Muscle layer of colon (tissue), 2 donors: ENCODE data around the gene LYZL1.
"Not testable (repeated sequence)": the region's sequence is repeated elsewhere in the genome, so short reads cannot be mapped to it uniquely, and the experiment has no call there.

Experiments used
- H3K27ac ChIP-seq: one replicate; pipeline ENCODE4 v1.7.0; 2013; ENCODE audit warnings: low read depth, mild to moderate bottlenecking, low read length, moderate library complexity
- H3K27me3 ChIP-seq, 2 donors: one replicate each; pipeline ENCODE4 v1.7.0; 2013; ENCODE audit warnings: low read length in 2 of 2, mild to moderate bottlenecking in 2 of 2; ENCODE audit not compliant: insufficient read depth in 2 of 2, control insufficient read depth in 1 of 2
- H3K36me3 ChIP-seq: one replicate; pipeline ENCODE4 v1.7.0; 2013; ENCODE audit warnings: mild to moderate bottlenecking, low read length; ENCODE audit not compliant: insufficient read depth
- H3K4me1 ChIP-seq: one replicate; pipeline ENCODE4 v1.7.0; 2013; ENCODE audit warnings: mild to moderate bottlenecking, low read length; ENCODE audit not compliant: insufficient read depth
- H3K4me3 ChIP-seq, 2 donors: one replicate each; pipeline ENCODE4 v1.7.0; 2013; ENCODE audit warnings: low read length in 2 of 2, low read depth in 1 of 2, mild to moderate bottlenecking in 1 of 2, moderate library complexity in 1 of 2
- H3K9ac ChIP-seq: one replicate; pipeline ENCODE4 v1.7.0; 2013; ENCODE audit warnings: low read length
- H3K9me3 ChIP-seq: one replicate; pipeline ENCODE4 v1.7.0; 2013; ENCODE audit warnings: mild to moderate bottlenecking, low read length
- donor health status: abdominal sarcoma.
- donor health status: Adenocarcinoma of cecum.

Gene LYZL1

DNA sequence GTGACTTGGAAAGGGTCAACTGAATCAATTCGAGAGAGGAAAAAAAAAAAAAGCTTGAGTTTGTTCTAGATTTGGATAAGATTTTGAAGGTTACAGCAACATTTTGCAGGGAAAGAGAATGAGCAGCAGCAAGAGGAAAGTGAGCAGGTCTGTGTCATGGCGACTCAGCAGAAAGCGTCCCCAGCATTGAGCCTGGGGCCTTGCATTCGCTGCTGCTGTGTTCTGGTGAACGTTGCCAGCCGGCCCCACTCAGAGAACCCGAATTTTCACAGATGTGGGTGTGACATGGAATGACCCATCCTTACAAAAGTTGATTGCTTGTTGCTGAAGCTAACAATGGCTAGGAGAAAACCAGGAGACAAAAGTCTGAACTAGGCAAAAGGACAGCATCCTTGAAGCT, 21.6 kb downstream of the LYZL1 start:
- H3K9me3 ChIP-seq, H3K4me1 ChIP-seq, H3K27me3 ChIP-seq, H3K27ac ChIP-seq, H3K4me3 ChIP-seq, H3K36me3 ChIP-seq, H3K9ac ChIP-seq: not testable (repeated sequence)

DNA sequence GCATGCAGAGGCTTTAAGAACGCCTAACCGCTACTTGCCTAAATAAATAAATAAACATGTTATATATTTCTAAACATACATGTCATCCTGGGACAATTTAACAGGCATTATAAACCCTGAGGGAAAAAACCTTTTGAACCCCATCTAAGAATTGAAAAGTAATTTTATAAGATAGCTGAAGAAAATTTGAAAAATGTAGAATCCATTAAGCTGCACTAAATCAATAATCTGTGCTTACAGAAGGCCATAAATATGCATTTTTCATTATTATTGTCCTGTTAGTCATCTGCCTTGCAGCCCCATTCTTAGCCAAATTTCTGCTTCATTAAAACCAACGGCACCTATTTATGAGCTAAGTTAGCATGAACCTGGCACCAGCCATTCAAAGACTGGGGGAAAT, 24.2 kb downstream of the LYZL1 start:
- no peak overlapping the region for H3K9ac ChIP-seq
- H3K4me3 ChIP-seq = no peak overlapping the region
- H3K4me1 ChIP-seq = no peaks in the 10 kb centered on the region
- H3K9me3 ChIP-seq = no peaks in the 10 kb centered on the region
- no peak overlapping the region for H3K27ac ChIP-seq
- H3K27me3 ChIP-seq = no peaks in the 10 kb centered on the region
- H3K36me3 ChIP-seq = no peaks in the 10 kb centered on the region

GRCh38 chr10:29314726-29315125, 25.9 kb downstream of the LYZL1 start:
- H3K27ac ChIP-seq = no peak overlapping the region
- no peaks in the 10 kb centered on the region for H3K27me3 ChIP-seq
- no peak overlapping the region for H3K9ac ChIP-seq
- no peaks in the 10 kb centered on the region for H3K9me3 ChIP-seq
- no peaks in the 10 kb centered on the region for H3K36me3 ChIP-seq
- H3K4me1 ChIP-seq = no peaks in the 10 kb centered on the region
- H3K4me3 ChIP-seq = no peak overlapping the region

GRCh38 chr10:29315814-29316213, 26.9 kb downstream of the LYZL1 start:
- Histone ChIP-seq H3K9ac (no peak overlapping the region), H3K4me3 (no peak overlapping the region), H3K27ac (no peak overlapping the region), H3K36me3 (no peaks in the 10 kb centered on the region), H3K9me3 (no peaks in the 10 kb centered on the region), H3K4me1 (no peaks in the 10 kb centered on the region), H3K27me3 (no peaks in the 10 kb centered on the region)

DNA sequence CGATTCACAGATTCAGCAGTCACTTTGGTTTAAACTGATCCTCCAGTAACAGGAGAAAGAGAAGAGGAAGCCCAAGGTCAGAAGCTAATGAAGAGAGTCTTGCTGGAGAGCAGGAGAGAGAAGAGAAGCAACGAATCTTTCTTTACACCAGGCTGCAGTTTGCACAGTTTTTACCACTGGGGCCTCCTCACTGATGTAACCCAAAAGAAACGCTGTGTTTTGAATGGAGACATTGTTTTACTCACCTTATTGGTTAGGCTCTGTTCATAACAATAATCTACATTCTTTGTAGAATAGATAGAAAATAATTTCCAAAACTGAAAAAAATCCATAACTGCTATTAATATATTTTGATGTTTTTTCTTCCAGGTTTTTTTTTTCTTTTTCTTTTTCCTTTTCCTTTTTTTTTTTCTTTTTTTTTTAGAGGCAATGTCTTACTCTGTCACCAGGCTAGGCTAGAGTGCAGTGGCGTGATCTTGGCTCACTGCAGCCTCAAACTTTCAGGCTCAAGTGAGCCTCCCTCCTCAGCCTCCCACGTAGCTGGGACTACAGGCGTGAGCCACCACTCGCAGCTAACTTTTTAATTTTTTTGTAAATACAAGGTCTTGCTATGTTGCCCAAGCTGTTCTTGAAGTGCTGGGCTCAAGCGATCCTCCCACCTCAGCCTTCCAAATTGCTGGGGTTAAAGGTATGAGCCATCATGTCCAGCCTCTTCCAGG, 27.6 kb downstream of the LYZL1 start:
- no peaks in the 10 kb centered on the region for H3K36me3 ChIP-seq

DNA sequence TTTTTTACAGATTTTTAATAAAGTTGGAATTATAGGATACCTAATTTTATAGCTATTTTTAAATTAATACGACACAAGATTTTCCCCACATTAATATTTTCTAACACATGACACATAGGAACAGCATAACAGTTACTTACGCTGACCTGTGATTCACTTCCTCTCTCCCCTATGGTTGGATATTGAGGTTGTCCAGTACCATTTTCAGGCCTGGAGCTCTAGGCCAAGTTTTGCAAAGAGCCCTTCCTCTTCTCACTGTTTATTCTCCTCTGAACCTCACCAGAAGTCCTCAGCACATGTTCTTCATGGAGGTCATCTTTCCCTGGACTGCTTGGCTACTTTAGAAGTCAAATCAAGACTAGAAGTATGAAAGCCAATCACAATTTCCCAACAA, 28.2 kb downstream of the LYZL1 start:
- no peaks in the 10 kb centered on the region for H3K4me1 ChIP-seq
- H3K9me3 ChIP-seq = no peaks in the 10 kb centered on the region
- H3K4me3 ChIP-seq = no peak overlapping the region
- H3K36me3 ChIP-seq = no peaks in the 10 kb centered on the region
- H3K9ac ChIP-seq = no peak overlapping the region
- H3K27me3 ChIP-seq = no peaks in the 10 kb centered on the region
- H3K27ac ChIP-seq = no peak overlapping the region

More for the DNA sequence above, 27.6 kb downstream of the LYZL1 start:
- Histone ChIP-seq H3K4me3 (no peak overlapping the region), H3K9ac (no peak overlapping the region), H3K4me1 (no peaks in the 10 kb centered on the region), H3K27me3 (no peaks in the 10 kb centered on the region), H3K27ac (no peak overlapping the region), H3K9me3 (no peaks in the 10 kb centered on the region)

DNA sequence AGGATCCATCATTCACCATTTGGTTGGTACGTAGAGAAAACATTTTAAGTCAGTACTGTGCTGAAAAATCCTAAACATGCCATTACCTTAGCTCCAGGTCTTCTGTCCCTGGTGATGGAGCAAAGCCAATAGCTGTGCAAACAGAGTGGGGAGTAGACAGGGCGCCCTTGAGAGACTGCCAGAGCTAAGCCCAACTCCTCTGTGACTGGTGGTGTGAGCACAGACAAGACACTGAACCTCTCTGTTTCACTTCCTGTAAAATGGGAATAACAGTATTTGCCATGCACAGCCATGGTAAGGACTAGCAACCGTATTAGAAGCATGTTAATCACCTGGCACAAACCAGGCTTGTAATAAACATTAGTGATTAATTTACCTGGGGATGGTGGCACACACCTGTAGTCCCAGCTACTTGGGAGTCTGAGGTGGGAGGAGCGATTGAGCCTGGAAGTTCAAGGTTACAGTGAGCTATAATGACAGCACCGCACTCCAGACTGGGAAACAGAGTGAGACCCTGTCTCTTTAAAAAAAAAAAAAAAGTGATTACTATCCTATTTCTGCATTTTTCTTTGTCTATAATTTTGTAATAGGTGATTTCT, 28.7 kb downstream of the LYZL1 start:
- no peaks in the 10 kb centered on the region for H3K9me3 ChIP-seq
- H3K4me3 ChIP-seq = no peak overlapping the region
- H3K4me1 ChIP-seq = no peaks in the 10 kb centered on the region
- H3K36me3 ChIP-seq = no peaks in the 10 kb centered on the region
- no peak overlapping the region for H3K27ac ChIP-seq
- H3K27me3 ChIP-seq = no peaks in the 10 kb centered on the region
- H3K9ac ChIP-seq = no peak overlapping the region

- not testable (repeated sequence) for H3K27ac ChIP-seq, H3K4me3 ChIP-seq, H3K9ac ChIP-seq, H3K36me3 ChIP-seq, H3K27me3 ChIP-seq, H3K4me1 ChIP-seq, H3K9me3 ChIP-seq
Observed at GRCh38 chr10:29318141-29319071, 29.5 kb downstream of the LYZL1 start.

DNA sequence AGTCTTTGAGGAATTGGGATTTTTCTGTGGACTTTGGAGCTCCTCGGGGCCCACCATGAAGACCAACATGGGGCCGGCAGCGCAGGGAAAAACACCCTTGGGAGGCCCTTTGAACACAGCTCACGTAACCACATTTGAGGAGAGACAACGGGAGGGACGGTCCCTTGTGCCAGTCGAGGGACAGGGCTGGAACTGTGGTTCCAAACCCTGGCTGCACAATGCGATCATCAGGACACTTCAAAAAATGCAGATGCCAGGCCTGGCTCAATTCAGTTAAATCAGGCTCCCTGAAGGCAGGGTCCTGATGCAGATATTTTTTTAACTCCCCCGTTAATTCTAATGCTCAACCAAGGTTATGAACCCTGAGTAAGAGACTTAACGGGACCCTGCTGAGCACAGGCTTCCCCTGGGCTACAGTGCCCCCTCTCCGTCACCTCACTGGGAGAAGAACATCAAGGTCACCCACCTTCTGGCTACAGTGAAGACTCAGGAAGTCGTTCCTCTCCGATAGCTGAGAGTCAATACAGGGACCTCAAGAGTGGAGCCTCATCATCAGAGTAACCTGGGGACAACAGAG, 30.4 kb downstream of the LYZL1 start:
- no peaks in the 10 kb centered on the region for H3K27me3 ChIP-seq
- H3K9ac ChIP-seq = no peak overlapping the region
- H3K36me3 ChIP-seq = no peaks in the 10 kb centered on the region
- H3K4me3 ChIP-seq = no peak overlapping the region
- no peak overlapping the region for H3K27ac ChIP-seq
- no peaks in the 10 kb centered on the region for H3K9me3 ChIP-seq
- peaks cover 13% of the 10 kb centered on the region for H3K4me1 ChIP-seq

- H3K9ac ChIP-seq, H3K27me3 ChIP-seq, H3K27ac ChIP-seq, H3K9me3 ChIP-seq, H3K4me3 ChIP-seq, H3K36me3 ChIP-seq: not testable (repeated sequence)
- peaks cover 15% of the 10 kb centered on the region for H3K4me1 ChIP-seq
Observed at GRCh38 chr10:29320680-29321121, 31.8 kb downstream of the LYZL1 start.

GRCh38 chr10:29321656-29322055, 32.8 kb downstream of the LYZL1 start:
- no peak overlapping the region for H3K9ac ChIP-seq
- H3K27me3 ChIP-seq = no peaks in the 10 kb centered on the region
- H3K27ac ChIP-seq = no peak overlapping the region
- no peak overlapping the region for H3K4me3 ChIP-seq
- H3K4me1 ChIP-seq = peaks cover 15% of the 10 kb centered on the region
- no peaks in the 10 kb centered on the region for H3K36me3 ChIP-seq
- no peaks in the 10 kb centered on the region for H3K9me3 ChIP-seq
